GM12891 (cell line): ENCODE data around the gene KIAA0040.

Experiments
- PAX5 ChIP-seq: IDR thresholded peaks from 2 replicates; pipeline ENCODE4 v1.6.1; 2011; ENCODE audit warnings: low read length, moderate library complexity, mild to moderate bottlenecking; ENCODE audit not compliant: insufficient read depth, severe bottlenecking
- POLR2A ChIP-seq: IDR thresholded peaks from 2 replicates; pipeline ENCODE4 v1.6.1; 2011; ENCODE audit warnings: low read depth, low read length, control low read depth
- POLR2AphosphoS5 ChIP-seq: IDR thresholded peaks from 2 replicates; pipeline ENCODE4 v1.6.1; 2011; ENCODE audit warnings: low read depth, low read length, control low read depth
- POU2F2 ChIP-seq: IDR thresholded peaks from 2 replicates; pipeline ENCODE4 v1.6.1; 2011; ENCODE audit warnings: low read depth, mild to moderate bottlenecking, control low read depth, low read length, moderate library complexity
- SPI1 ChIP-seq: IDR thresholded peaks from 2 replicates; pipeline ENCODE4 v1.6.1; 2011; ENCODE audit warnings: low read depth, low read length, control low read depth
- TAF1 ChIP-seq: IDR thresholded peaks from 2 replicates; pipeline ENCODE4 v1.6.1; 2011; ENCODE audit warnings: low read depth, low read length, control low read depth

- no peak for TF ChIP-seq SPI1
- TF ChIP-seq POLR2A: no peak
- no peak for TF ChIP-seq POU2F2
- TF ChIP-seq POLR2AphosphoS5: no peak
- TF ChIP-seq PAX5: no peak
- no peak for TF ChIP-seq TAF1
These were observed 77.6 kb downstream of the KIAA0040 start for GRCh38 chr1:175114996-175115395.
